ENCODE results near the gene LEKR1.

The LEKR1 gene

GRCh38 chr3:157056035-157056434, 229.9 kb downstream of the LEKR1 start:
- no peak for DNase-seq (ENCODE audit: low read depth in 1 of 2, low spot score in 1 of 2)

GRCh38 chr3:157058392-157059071, 232.4 kb downstream of the LEKR1 start:
- no peak for DNase-seq (ENCODE audit: low read depth in 1 of 2, low spot score in 1 of 2)

GRCh38 chr3:157059181-157059580, 233.0 kb downstream of the LEKR1 start:
- DNase-seq (ENCODE audit: low read depth in 1 of 2, low spot score in 1 of 2), result no peak

- no peak for DNase-seq (ENCODE audit: low read depth in 1 of 2, low spot score in 1 of 2)
Observed at GRCh38 chr3:157059661-157060060, 233.5 kb downstream of the LEKR1 start.

- DNase-seq (ENCODE audit: low read depth in 1 of 2, low spot score in 1 of 2), result no peak
Observed at GRCh38 chr3:157061265-157061664, 235.1 kb downstream of the LEKR1 start.

- no peak for DNase-seq (ENCODE audit: low read depth in 1 of 2, low spot score in 1 of 2)
Observed at GRCh38 chr3:157063469-157063868, 237.3 kb downstream of the LEKR1 start.

- no peak for DNase-seq (ENCODE audit: low read depth in 1 of 2, low spot score in 1 of 2)
Observed at GRCh38 chr3:157063926-157064325, 237.8 kb downstream of the LEKR1 start.

- no peak for DNase-seq (ENCODE audit: low read depth in 1 of 2, low spot score in 1 of 2)
Observed at GRCh38 chr3:157064402-157064801, 238.2 kb downstream of the LEKR1 start.

- no peak for DNase-seq (ENCODE audit: low read depth in 1 of 2, low spot score in 1 of 2)
Observed at GRCh38 chr3:157065201-157065600, 239.0 kb downstream of the LEKR1 start.

- DNase-seq (ENCODE audit: low read depth in 1 of 2, low spot score in 1 of 2), result no peak
Observed at GRCh38 chr3:157066335-157067098, 240.4 kb downstream of the LEKR1 start.

- DNase-seq (ENCODE audit: low read depth in 1 of 2, low spot score in 1 of 2), result no peak
Observed at GRCh38 chr3:157067114-157067513, 241.0 kb downstream of the LEKR1 start.

- DNase-seq (ENCODE audit: low read depth in 1 of 2, low spot score in 1 of 2), result no peak
Observed at GRCh38 chr3:157069406-157069805, 243.3 kb downstream of the LEKR1 start.

GRCh38 chr3:157069846-157070677, 243.9 kb downstream of the LEKR1 start:
- DNase-seq (ENCODE audit: low read depth in 1 of 2, low spot score in 1 of 2), result no peak

- DNase-seq (ENCODE audit: low read depth in 1 of 2, low spot score in 1 of 2), result no peak
Observed at GRCh38 chr3:157070678-157070999, 244.5 kb downstream of the LEKR1 start.

GRCh38 chr3:157071744-157072525, 245.8 kb downstream of the LEKR1 start:
- DNase-seq (ENCODE audit: low read depth in 1 of 2, low spot score in 1 of 2), result no peak

- DNase-seq (ENCODE audit: low read depth in 1 of 2, low spot score in 1 of 2), result no peak
Observed at GRCh38 chr3:157073810-157074209, 247.7 kb downstream of the LEKR1 start.

- no peak for DNase-seq (ENCODE audit: low read depth in 1 of 2, low spot score in 1 of 2)
Observed at GRCh38 chr3:157074490-157074889, 248.3 kb downstream of the LEKR1 start.

GRCh38 chr3:157074981-157075380, 248.8 kb downstream of the LEKR1 start:
- no peak for DNase-seq (ENCODE audit: low read depth in 1 of 2, low spot score in 1 of 2)

- DNase-seq (ENCODE audit: low read depth in 1 of 2, low spot score in 1 of 2), result no peak
Observed at GRCh38 chr3:157075693-157076420, 249.7 kb downstream of the LEKR1 start.

- no peak for DNase-seq (ENCODE audit: low read depth in 1 of 2, low spot score in 1 of 2)
Observed at GRCh38 chr3:157077565-157077991, 251.4 kb downstream of the LEKR1 start.
